Measurements from ENCODE around the gene HP1BP3.
"Not testable (repeated sequence)": the region's sequence is repeated elsewhere in the genome, so short reads cannot be mapped to it uniquely, and the experiment has no call there.

Gene HP1BP3

GRCh38 chr1:20726932-20727745 lies 60.0 kb downstream of the HP1BP3 start:
- no peak for DNase-seq

- no peak for DNase-seq
These were observed 60.8 kb downstream of the HP1BP3 start for GRCh38 chr1:20726118-20726911.

- DNase-seq = no peak
These were observed 61.7 kb downstream of the HP1BP3 start for GRCh38 chr1:20725189-20726117.

GRCh38 chr1:20724364-20725188 lies 62.5 kb downstream of the HP1BP3 start:
- no peak for DNase-seq

- DNase-seq = no peak
These were observed 63.4 kb downstream of the HP1BP3 start for GRCh38 chr1:20723537-20724363.

- no peak for DNase-seq
These were observed 64.0 kb downstream of the HP1BP3 start for GRCh38 chr1:20723159-20723536.

GRCh38 chr1:20721117-20722061 lies 65.7 kb downstream of the HP1BP3 start:
- DNase-seq = no peak

GRCh38 chr1:20720631-20721091 lies 66.4 kb downstream of the HP1BP3 start:
- DNase-seq = no peak

- DNase-seq = no peak
These were observed 67.1 kb downstream of the HP1BP3 start for GRCh38 chr1:20719871-20720620.

- no peak for DNase-seq
These were observed 67.8 kb downstream of the HP1BP3 start for GRCh38 chr1:20719261-20719660.

- DNase-seq = not testable (repeated sequence)
These were observed 68.7 kb downstream of the HP1BP3 start for GRCh38 chr1:20718343-20718882.

GRCh38 chr1:20717452-20718342 lies 69.4 kb downstream of the HP1BP3 start, which contains the start of gene KIF17:
Gene KIF17 (minus strand): TSS chr1:20718007. CDS start chr1:20717706, 301 bp downstream.
- peak; percentile 48 for DNase-seq

- no peak for DNase-seq
These were observed 70.9 kb downstream of the HP1BP3 start for GRCh38 chr1:20716232-20716631.

GRCh38 chr1:20715406-20715805 lies 71.7 kb downstream of the HP1BP3 start:
- no peak for DNase-seq

GRCh38 chr1:20713440-20713839 lies 73.7 kb downstream of the HP1BP3 start:
- DNase-seq = no peak

GRCh38 chr1:20712215-20712577 lies 74.9 kb downstream of the HP1BP3 start:
- no peak for DNase-seq
